HCT116 (cell line): ENCODE data around the gene PRR23E. TPM values are rescaled to one million over a fixed set of nuclear protein-coding genes. Genes with fewer than 3 reads are reported as not detected.

Experiments used
- ATAC-seq: fragments of 200-7000 bp; cut with Tn5 transposase; 2 replicates; pipeline ENCODE4 v1.9.1; 2020; ENCODE audit warnings: mild to moderate bottlenecking, moderate library complexity
- BruUV-seq: library from RNA; stranded (reverse); fragments of 400-500 nt; replicated peaks from 2 replicates; lab custom pipeline; 2021; lab: Mats Ljungman, UMichigan
- CTCF ChIA-PET: fragments of 300-600 bp; sonication (Branson Sonifier 250); formaldehyde crosslinking; loops from one replicate; lab custom pipeline; 2021; ENCODE audit warnings: antibody characterized with exemption; lab: Charles Lee
- POLR2A ChIA-PET: fragments of 300-600, 350-600 bp; sonication (Branson Sonifier 250); formaldehyde crosslinking; loops from one replicate; lab custom pipeline; 2021; ENCODE audit warnings: antibody characterized with exemption; lab: Charles Lee
- RAD21 ChIA-PET, 2 experiments: fragments of 300-600 bp; sonication (Branson Sonifier 250); formaldehyde crosslinking; loops; one replicate each; lab custom pipeline; 2023; ENCODE audit warnings: low total read pairs in 2 of 2; ENCODE audit not compliant: uncharacterized antibody in 2 of 2, unreplicated experiment in 2 of 2, low non-redundant PET in 1 of 2; lab: Charles Lee
- DNase-seq: peaks from one replicate; pipeline ENCODE4 v3.0.0-alpha.2; 2010; ENCODE audit warnings: low read depth, low spot score
- H2AFZ ChIP-seq: fragments of 200-600 bp; shearing (Covaris generic), sonication (generic); 2 replicates; pipeline ENCODE4 v1.6.1; 2017; ENCODE audit warnings: low read depth, mixed run types, mixed read lengths, antibody characterized with exemption, low read length; ENCODE audit not compliant: poor library complexity, severe bottlenecking
- H3K27ac ChIP-seq: 2 replicates; pipeline ENCODE4 v1.5.1; 2012; ENCODE audit warnings: low read depth, low read length
- H3K27me3 ChIP-seq: fragments of 200-600 bp; sonication (generic); 2 replicates; pipeline ENCODE4 v1.6.1; 2016; ENCODE audit warnings: mixed run types, low read length, mixed read lengths; ENCODE audit not compliant: insufficient read depth
- H3K36me3 ChIP-seq, 2 experiments: fragments of 200-500 bp in 1 of 2; fragments of 200-600 bp in 1 of 2; sonication (Bioruptor generic) in 1 of 2; sonication (generic) in 1 of 2; 2 replicates each; pipeline versions ENCODE4 v1.5.1 to v1.6.1; 2014 to 2016; ENCODE audit warnings: low read length in 2 of 2, inconsistent platforms in 1 of 2, mixed read lengths in 1 of 2, mixed run types in 1 of 2; ENCODE audit not compliant: insufficient read depth in 2 of 2, control insufficient read depth in 1 of 2
- H3K4me1 ChIP-seq, 2 experiments: fragments of 200-600 bp in 1 of 2; sonication (generic) in 1 of 2; 2 replicates each; pipeline versions ENCODE4 v1.5.1 to v1.6.1; 2012 to 2017; ENCODE audit warnings: low read length in 2 of 2, inconsistent platforms in 1 of 2, mild to moderate bottlenecking in 1 of 2, mixed read lengths in 1 of 2, mixed run types in 1 of 2, moderate library complexity in 1 of 2; ENCODE audit not compliant: insufficient read depth in 2 of 2, control insufficient read depth in 1 of 2
- H3K4me2 ChIP-seq: fragments of 200-600 bp; sonication (generic); 2 replicates; pipeline ENCODE4 v1.6.1; 2017; ENCODE audit warnings: mixed run types, low read length, mixed read lengths
- H3K4me3 ChIP-seq, 2 experiments: fragments of 200-600 bp in 1 of 2; sonication (generic) in 1 of 2; replicated peaks in 1 of 2; 2 replicates each; pipeline ENCODE4 v1.5.1; 2011 to 2016; ENCODE audit warnings: low read length in 2 of 2, control low read depth in 1 of 2, low read depth in 1 of 2, mild to moderate bottlenecking in 1 of 2, mixed read lengths in 1 of 2, mixed run types in 1 of 2
- H3K79me2 ChIP-seq: fragments of 200-600 bp; sonication (generic); 2 replicates; pipeline ENCODE4 v1.6.1; 2017; ENCODE audit warnings: mild to moderate bottlenecking, mixed run types, low read length, moderate library complexity, mixed read lengths; ENCODE audit not compliant: insufficient read depth
- H3K9ac ChIP-seq: fragments of 200-600 bp; sonication (generic); 2 replicates; pipeline ENCODE4 v1.6.1; 2016; ENCODE audit warnings: low read length, mixed read lengths
- H3K9me2 ChIP-seq: fragments of 200-600 bp; sonication (generic), shearing (Covaris generic); 2 replicates; pipeline ENCODE4 v1.6.1; 2017; ENCODE audit warnings: mixed run types, mild to moderate bottlenecking, moderate library complexity; ENCODE audit not compliant: insufficient read depth
- H3K9me3 ChIP-seq, 2 experiments: fragments of 200-500 bp in 1 of 2; fragments of 200-600 bp in 1 of 2; sonication (Bioruptor generic) in 1 of 2; sonication (generic) in 1 of 2; 2 replicates each; pipeline ENCODE4 v1.6.1; 2014 to 2017; ENCODE audit warnings: low read length in 2 of 2, mixed read lengths in 2 of 2, inconsistent platforms in 1 of 2, low read depth in 1 of 2, mild to moderate bottlenecking in 1 of 2, mixed run types in 1 of 2, moderate library complexity in 1 of 2; ENCODE audit not compliant: control insufficient read depth in 1 of 2, insufficient read depth in 1 of 2
- H4K20me1 ChIP-seq: fragments of 200-600 bp; sonication (generic), shearing (Covaris generic); 2 replicates; pipeline ENCODE4 v1.6.1; 2017; ENCODE audit warnings: mixed run types, mild to moderate bottlenecking, moderate library complexity; ENCODE audit not compliant: insufficient read depth
- CEBPB ChIP-seq: IDR thresholded peaks from 2 replicates; pipeline ENCODE4 v1.6.1; 2012; ENCODE audit warnings: low read depth
- EGR1 ChIP-seq: IDR thresholded peaks from 2 replicates; pipeline ENCODE4 v1.6.1; 2012; ENCODE audit warnings: low read depth
- ELF1 ChIP-seq: IDR thresholded peaks from 2 replicates; pipeline ENCODE4 v1.6.1; 2012; ENCODE audit warnings: low read depth, borderline replicate concordance
- FOSL1 ChIP-seq: IDR thresholded peaks from 2 replicates; pipeline ENCODE4 v1.6.1; 2012; ENCODE audit warnings: low read depth
- JUND ChIP-seq: IDR thresholded peaks from 2 replicates; pipeline ENCODE4 v1.6.1; 2012
- RAD21 ChIP-seq: IDR thresholded peaks from 2 replicates; pipeline ENCODE4 v1.6.1; 2012; ENCODE audit warnings: low read depth, mild to moderate bottlenecking
- SP1 ChIP-seq: IDR thresholded peaks from 2 replicates; pipeline ENCODE4 v1.6.1; 2012; ENCODE audit warnings: low read depth
- SRF ChIP-seq: IDR thresholded peaks from 2 replicates; pipeline ENCODE4 v1.6.1; 2012; ENCODE audit warnings: low read depth
- TCF7L2 ChIP-seq: IDR thresholded peaks from 2 replicates; pipeline ENCODE4 v1.7.0; 2011; ENCODE audit warnings: borderline replicate concordance, inconsistent platforms; ENCODE audit not compliant: insufficient read depth, insufficient read length; ENCODE audit errors: extremely low read depth
- ZFX ChIP-seq: fragments of 450-650 bp; IDR thresholded peaks from 2 replicates; pipeline ENCODE4 v1.6.1; 2017
- ZNF274 ChIP-seq: fragments of 200-500 bp; sonication (Bioruptor generic); IDR thresholded peaks from 2 replicates; pipeline ENCODE4 v1.6.1; 2014; ENCODE audit warnings: mild to moderate bottlenecking, low read depth, low read length, inconsistent platforms
- intact Hi-C: fragments of 100-400 bp; cut with micrococcal nuclease; formaldehyde crosslinking; loops from 2 replicates; pipeline ENCODE4 v1.10.0; 2022
- total RNA-seq: library from RNA; stranded (reverse); gene quantifications from one replicate; pipeline ENCODE4 v1.2.1, GENCODE V29; 2021; ENCODE audit not compliant: unreplicated experiment
- TF ChIP-seq, protein P1 (sequence below): IDR thresholded peaks from 2 replicates; pipeline ENCODE4 v1.6.1; 2012
- TF ChIP-seq, protein P2 (sequence below): IDR thresholded peaks from 2 replicates; pipeline ENCODE4 v1.6.1; 2011; ENCODE audit warnings: mild to moderate bottlenecking, low read length, moderate library complexity; ENCODE audit not compliant: insufficient replicate concordance; ENCODE audit errors: extremely low read depth

PRR23E gene
- total RNA-seq, 1 experiment from 2014 or later: not detected

DNA sequence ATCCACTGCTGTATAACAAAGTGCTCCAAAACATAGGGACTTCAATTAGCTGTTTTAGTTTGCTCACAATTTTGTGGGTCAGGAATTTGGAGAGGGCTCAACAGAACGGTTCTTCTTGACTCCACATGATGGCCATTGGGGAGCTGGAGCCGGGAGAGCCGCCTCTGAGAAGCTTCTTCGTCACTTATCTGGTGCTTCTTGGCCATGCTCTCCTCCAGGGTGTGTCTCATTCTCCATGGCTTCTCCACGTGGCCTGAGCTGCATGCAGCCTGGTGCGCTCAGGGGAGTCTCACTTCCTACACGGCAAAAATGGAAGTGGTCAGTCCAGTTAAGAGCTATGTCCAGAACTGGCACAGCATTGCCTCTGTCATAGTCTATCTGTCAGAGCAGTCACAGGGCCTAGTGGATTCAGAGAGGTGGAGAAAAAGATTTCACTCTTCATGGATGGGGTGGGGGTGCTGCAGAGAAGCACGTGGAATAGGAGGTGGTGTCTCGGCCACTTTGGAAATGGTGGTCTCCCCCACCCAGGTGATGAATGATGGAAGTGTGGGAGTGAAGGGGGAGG lies 26.3 kb upstream of the PRR23E start:
- no TSS peak for BruUV-seq
- H3K36me3 ChIP-seq: no peaks in the 10 kb centered on the region
- no peak overlapping the region for H3K4me3 ChIP-seq
- no peak for DNase-seq
- no peak overlapping the region for H3K4me2 ChIP-seq
- CTCF ChIA-PET: no interaction called here
- POLR2A ChIA-PET: no interaction called here
- H4K20me1 ChIP-seq: no peaks in the 10 kb centered on the region
- TF ChIP-seq RAD21 (no peak), JUND (no peak), FOSL1 (no peak), ZNF274 (no peak), ZFX (no peak), ELF1 (no peak), TCF7L2 (no peak), SRF (no peak), CEBPB (no peak), EGR1 (no peak), SP1 (no peak)
- TF ChIP-seq, protein P1, sequence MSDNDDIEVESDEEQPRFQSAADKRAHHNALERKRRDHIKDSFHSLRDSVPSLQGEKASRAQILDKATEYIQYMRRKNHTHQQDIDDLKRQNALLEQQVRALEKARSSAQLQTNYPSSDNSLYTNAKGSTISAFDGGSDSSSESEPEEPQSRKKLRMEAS: no peak
- TF ChIP-seq, protein P2, sequence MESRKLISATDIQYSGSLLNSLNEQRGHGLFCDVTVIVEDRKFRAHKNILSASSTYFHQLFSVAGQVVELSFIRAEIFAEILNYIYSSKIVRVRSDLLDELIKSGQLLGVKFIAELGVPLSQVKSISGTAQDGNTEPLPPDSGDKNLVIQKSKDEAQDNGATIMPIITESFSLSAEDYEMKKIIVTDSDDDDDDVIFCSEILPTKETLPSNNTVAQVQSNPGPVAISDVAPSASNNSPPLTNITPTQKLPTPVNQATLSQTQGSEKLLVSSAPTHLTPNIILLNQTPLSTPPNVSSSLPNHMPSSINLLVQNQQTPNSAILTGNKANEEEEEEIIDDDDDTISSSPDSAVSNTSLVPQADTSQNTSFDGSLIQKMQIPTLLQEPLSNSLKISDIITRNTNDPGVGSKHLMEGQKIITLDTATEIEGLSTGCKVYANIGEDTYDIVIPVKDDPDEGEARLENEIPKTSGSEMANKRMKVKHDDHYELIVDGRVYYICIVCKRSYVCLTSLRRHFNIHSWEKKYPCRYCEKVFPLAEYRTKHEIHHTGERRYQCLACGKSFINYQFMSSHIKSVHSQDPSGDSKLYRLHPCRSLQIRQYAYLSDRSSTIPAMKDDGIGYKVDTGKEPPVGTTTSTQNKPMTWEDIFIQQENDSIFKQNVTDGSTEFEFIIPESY: no peak
- H3K4me1 ChIP-seq: peaks cover 4 to 5% of the 10 kb centered on the region in 2 experiments; a peak in 3 of 4 replicates
- intact Hi-C loops: no loop called here
- RAD21 ChIA-PET: no interaction called here
- no peak overlapping the region for H3K27ac ChIP-seq
- H3K9me2 ChIP-seq: no peaks in the 10 kb centered on the region
- H2AFZ ChIP-seq: no peak overlapping the region
- ATAC-seq: no peak
- peaks cover 0 to 6% of the 10 kb centered on the region in 2 experiments; a peak in 1 of 4 replicates for H3K9me3 ChIP-seq
- no peaks in the 10 kb centered on the region for H3K79me2 ChIP-seq
- H3K9ac ChIP-seq: no peak overlapping the region
- peaks cover 24% of the 10 kb centered on the region; the same call in 1 of the 2 replicates for H3K27me3 ChIP-seq
